Heart right ventricle (tissue), 16 donors: ENCODE results near the gene ROR2. TPM values are rescaled to one million over a fixed set of nuclear protein-coding genes. Genes with fewer than 3 reads are reported as not detected.
A peak's percentile ranks its signal among the peaks of the same experiment; 100 is the strongest.

Source experiments
- ATAC-seq, 8 donors: fragments of 200-7000 bp; cut with Tn5 transposase; one replicate each; pipeline ENCODE4 v1.9.1; 2020; ENCODE audit warnings: mild to moderate bottlenecking in 8 of 8, moderate library complexity in 8 of 8, moderate number of reproducible peaks in 1 of 8
- DNase-seq, 2 donors: peaks; one replicate each; pipeline ENCODE4 v3.0.0-alpha.2; 2020
- H3K27ac ChIP-seq, 10 donors: fragments of 200-600 bp; sonication (generic) in 2 of 10; one replicate each; pipeline versions ENCODE4 v1.5.0 to v1.8.0; 2020 to 2022; ENCODE audit warnings: mild to moderate bottlenecking in 3 of 10
- H3K27me3 ChIP-seq, 7 donors: fragments of 200-600 bp; one replicate each; pipeline ENCODE4 v1.8.0; 2021 to 2022; ENCODE audit warnings: mild to moderate bottlenecking in 2 of 7
- H3K36me3 ChIP-seq, 9 donors: fragments of 200-600 bp; sonication (generic) in 1 of 9; one replicate each; pipeline versions ENCODE4 v1.5.0 to v1.8.0; 2020 to 2022; ENCODE audit warnings: mild to moderate bottlenecking in 2 of 9
- H3K4me1 ChIP-seq, 9 donors: fragments of 200-600 bp; sonication (generic) in 1 of 9; one replicate each; pipeline versions ENCODE4 v1.5.0 to v1.8.0; 2020 to 2022; ENCODE audit warnings: mild to moderate bottlenecking in 4 of 9
- H3K4me3 ChIP-seq, 10 donors: fragments of 200-600 bp; sonication (generic) in 2 of 10; one replicate each; pipeline versions ENCODE4 v1.5.0 to v1.8.0; 2020 to 2022; ENCODE audit warnings: mild to moderate bottlenecking in 7 of 10, moderate library complexity in 2 of 10
- H3K9me3 ChIP-seq, 11 donors: fragments of 200-600 bp in 10 of 11; sonication (generic) in 2 of 11; one replicate each; pipeline versions ENCODE4 v1.5.0 to v1.8.0; 2013 to 2022; ENCODE audit warnings: mild to moderate bottlenecking in 2 of 11, control low read depth in 1 of 11, moderate library complexity in 1 of 11
- CTCF ChIP-seq, 9 donors: fragments of 200-600 bp; sonication (generic) in 2 of 9; IDR thresholded peaks; one replicate each; pipeline versions ENCODE4 v1.5.0 to v1.8.0; 2021 to 2022; ENCODE audit warnings: antibody characterized with exemption in 9 of 9, mild to moderate bottlenecking in 5 of 9, moderate library complexity in 1 of 9
- WGBS, 2 donors: extraction: QIAGEN DNeasy Blood & Tissue Kit; methylation state at CpG; one replicate each; pipeline ENCODE4 v1.1.7; 2013; ENCODE audit warnings: inconsistent platforms in 1 of 2; 5-methylcytosine and 5-hydroxymethylcytosine counted together
- intact Hi-C, 10 donors: fragments of 100-400 bp; cut with DNase I; formaldehyde crosslinking; loops; one replicate each; pipeline versions ENCODE4 v1.11.1 to v1.14.2; 2022
- polyA plus RNA-seq, 2 donors: library from polyadenylated mRNA; stranded (reverse); fragments of 200-250 nt; gene quantifications; one replicate each; pipeline ENCODE4 v1.2.3, GENCODE V29; 2013
- total RNA-seq, 10 donors: library from RNA; stranded (reverse); fragmentation: NEBNext Ultra II Directional in 3 of 10; extraction: Animal tissue kit (Norgen Biotek cat#: 25700) in 3 of 10; gene quantifications; one replicate each; pipeline versions ENCODE4 v1.2.1 to v1.2.4, GENCODE V29; 2021 to 2023
- donor health status: Arrhythmogenic right ventricular cardiomyopathy.
- donor health status: ischemic (EF 13 %, LVEDD 7.1; RV severe dilation, severe dysfunction).
- donor health status: healthy with polysubstance abuse.
- donor health status: DM: no; HTN: yes; CAD: no.
- donor health status: DM: no; HTN: no; CAD: no.
- donor health status: ischemic (EF 25% LVEDD 6.9; RV normal size, moderate dysfunction).
- donor health status: ischemic (EF 25% LVEDD 5.7; RV mildly dilated, moderate dysfunction).
- donor health status: healthy.
- donor health status: DM: yes; HTN: yes; CAD: no.
- donor health status: Ischemic cardiomyopathy.
- donor health status: ischemic (EF 35%, LVEDD 5.7; RV mildly dilated, moderate dysfunction).
- donor health status: nonischemic (EF 11% LVEDD 7.7; RV severe dilation, severe dysfunction).
- donor health status: DM: yes; HTN: yes; CAD: no.
- donor health status: PGD.
- donor health status: ischemic (EF 29% LVEDD 5.4; RV normal size, mild dysfunction).
- donor health status: nonischemic (EF 23%, LVEDD 6.1; RV moderate dilation, normal function).

ROR2 gene
- total and polyA plus RNA-seq, 12 donors = 0.11 to 1.4 (median 0.47) TPM

- no peak for ATAC-seq
- Histone ChIP-seq H3K27ac (no peak overlapping the region), H3K4me1 (no peaks in the 10 kb centered on the region), H3K36me3 (no peaks in the 10 kb centered on the region), H3K27me3 (no peaks in the 10 kb centered on the region), H3K9me3 (peaks cover 0 to 16% (median 0%) of the 10 kb centered on the region in 11 donors), H3K4me3 (no peak overlapping the region)
- TF ChIP-seq CTCF (IDR thresholded peaks at IDR 0.05) = no peak
- DNase-seq = no peak
- WGBS, 2 donors = 87 to 88% methylated on average over 3 of the region's 3 CpGs
- intact Hi-C loops = no loop called here
Observed at GRCh38 chr9:91698266-91698665, 251.8 kb downstream of the ROR2 start.

- ATAC-seq (no peak), DNase-seq (no peak)
- Histone ChIP-seq H3K4me3 (no peak overlapping the region), H3K36me3 (no peaks in the 10 kb centered on the region), H3K27ac (no peak overlapping the region), H3K9me3 (peaks cover 0 to 5% (median 0%) of the 10 kb centered on the region in 11 donors), H3K4me1 (no peaks in the 10 kb centered on the region), H3K27me3 (no peaks in the 10 kb centered on the region)
- intact Hi-C loops = no loop called here
- 84 to 85% methylated on average over 5 to 7 of the region's 7 CpGs for WGBS, 2 donors
- TF ChIP-seq CTCF (IDR thresholded peaks at IDR 0.05) = no peak
Observed at GRCh38 chr9:91697201-91697600, 252.8 kb downstream of the ROR2 start.

- intact Hi-C loops = no loop called here
- no peaks in the 10 kb centered on the region for H3K9me3 ChIP-seq
- no peak for TF ChIP-seq CTCF (IDR thresholded peaks at IDR 0.05)
- ATAC-seq (no peak), DNase-seq (no peak)
- no peak overlapping the region for H3K4me3 ChIP-seq
- H3K27me3 ChIP-seq = no peaks in the 10 kb centered on the region
- H3K4me1 ChIP-seq = peaks cover 0 to 5% (median 0%) of the 10 kb centered on the region in 9 donors
- no peaks in the 10 kb centered on the region for H3K36me3 ChIP-seq
- 77 to 85% methylated on average over 6 of the region's 6 CpGs for WGBS, 2 donors
- no peak overlapping the region for H3K27ac ChIP-seq
Observed at GRCh38 chr9:91694081-91694870, 255.8 kb downstream of the ROR2 start.

- WGBS, 2 donors = 67 to 75% methylated on average over 7 of the region's 7 CpGs
- Histone ChIP-seq H3K9me3 (no peaks in the 10 kb centered on the region), H3K4me1 (peaks cover 0 to 5% (median 0%) of the 10 kb centered on the region in 9 donors), H3K4me3 (no peak overlapping the region), H3K27ac (no peak overlapping the region), H3K36me3 (no peaks in the 10 kb centered on the region), H3K27me3 (no peaks in the 10 kb centered on the region)
- ATAC-seq (peak in 1 of 8 donors; percentile 45), DNase-seq (no peak)
- TF ChIP-seq CTCF (IDR thresholded peaks at IDR 0.05) = no peak
- intact Hi-C loops = no loop called here
Observed at GRCh38 chr9:91693226-91693625, 256.8 kb downstream of the ROR2 start.
